ENCODE measurements around the gene SCN8A. TPM values are rescaled to one million over a fixed set of nuclear protein-coding genes. Genes with fewer than 3 reads are reported as not detected.
A peak's percentile ranks its signal among the peaks of the same experiment; 100 is the strongest.

SCN8A gene
- total and polyA plus RNA-seq, 2 experiments from 2014 or later, result 4.6 to 23.9 TPM

GRCh38 chr12:51694146-51694545 is 103.1 kb downstream of the SCN8A start (continued):
- TF ChIP-seq CTCF (conservative IDR thresholded peaks at IDR 0.05; ENCODE audit: low read depth in 2 of 2) (no peak), ETS1 (IDR thresholded peaks at IDR 0.05) (no peak), ZNF114 (CRISPR knock-in tag; IDR thresholded peaks at IDR 0.05) (no peak), ZNF331 (CRISPR knock-in tag; IDR thresholded peaks at IDR 0.05; ENCODE audit: low read depth) (no peak), STAT1 (IDR thresholded peaks at IDR 0.05; ENCODE audit: unreplicated experiment) (no peak), NANOG (IDR thresholded peaks at IDR 0.05; ENCODE audit: borderline replicate concordance) (no peak), REST (IDR thresholded peaks at IDR 0.05; ENCODE audit: unreplicated experiment) (no peak), EZH2 (IDR thresholded peaks at IDR 0.05; ENCODE audit: low read depth, unreplicated experiment) (no peak)

- peak; percentile 8 for DNase-seq (ENCODE audit: low spot score)
- Mint-ChIP-seq H3K4me3 (no peak overlapping the region), H3K4me1 (no peaks in the 10 kb centered on the region), H3K27me3 (ENCODE audit: insufficient read depth, low read depth, poor library complexity) (no peaks in the 10 kb centered on the region), H3K36me3 (ENCODE audit: low read depth) (peaks cover 3% of the 10 kb centered on the region; the same call in 2 of the 3 replicates), H3K27ac (no peak overlapping the region), H3K9me3 (no peaks in the 10 kb centered on the region)
- Histone ChIP-seq H3K4me2 (no peak overlapping the region), H4K20me1 (replicated peaks; ENCODE audit: insufficient read depth) (no peaks in the 10 kb centered on the region; the same call in none of the 2 replicates), H3K79me2 (replicated peaks; ENCODE audit: insufficient read depth) (no peaks in the 10 kb centered on the region), H3K9me2 (ENCODE audit: insufficient read depth) (no peaks in the 10 kb centered on the region), H3K4me3 (no peak overlapping the region), H3K27ac (ENCODE audit: low read depth) (no peak overlapping the region), H2AFZ (no peak overlapping the region), H3K36me3 (ENCODE audit: insufficient read depth) (no peaks in the 10 kb centered on the region), H3K4me1 (ENCODE audit: insufficient read depth) (no peaks in the 10 kb centered on the region), H3K27me3 (ENCODE audit: insufficient read depth) (no peaks in the 10 kb centered on the region), H3F3A (replicated peaks; ENCODE audit: low read depth) (no peaks in the 10 kb centered on the region)
- no peak for ATAC-seq
- TF ChIP-seq STAT1 (IDR thresholded peaks at IDR 0.05; ENCODE audit: unreplicated experiment) (no peak), CTCF (conservative IDR thresholded peaks at IDR 0.05; ENCODE audit: low read depth in 2 of 2) (no peak), ZNF331 (CRISPR knock-in tag; IDR thresholded peaks at IDR 0.05; ENCODE audit: low read depth) (no peak), ZNF114 (CRISPR knock-in tag; IDR thresholded peaks at IDR 0.05) (no peak), EZH2phosphoT487 (IDR thresholded peaks at IDR 0.05; ENCODE audit: unreplicated experiment) (no peak), REST (IDR thresholded peaks at IDR 0.05; ENCODE audit: unreplicated experiment) (no peak), EZH2 (IDR thresholded peaks at IDR 0.05; ENCODE audit: low read depth, unreplicated experiment) (no peak)
Observed at GRCh38 chr12:51695241-51696010, 104.4 kb downstream of the SCN8A start.

All from GM23338 (cell line).